Thoracic aorta (tissue), 2 donors: ENCODE results near the gene GCK. TPM values are rescaled to one million over a fixed set of nuclear protein-coding genes. Genes with fewer than 3 reads are reported as not detected.

Experiments used
- ATAC-seq: fragments of 150-250 bp; one replicate; pipeline ENCODE4 v1.8.0; 2017; ENCODE audit warnings: low read depth; ENCODE audit not compliant: insufficient number of reproducible peaks, low FRiP score
- DNase-seq: peaks from one replicate; pipeline ENCODE4 v3.0.0-alpha.2; 2020; ENCODE audit warnings: low spot score
- H3K27ac ChIP-seq, 2 donors: fragments of 200-600 bp; sonication (generic); 1 replicate in 1 of 2; 2 replicates in 1 of 2; pipeline ENCODE4 v1.5.1; 2016; ENCODE audit warnings: mild to moderate bottlenecking in 2 of 2, moderate library complexity in 2 of 2
- H3K27me3 ChIP-seq: fragments of 200-600 bp; sonication (generic); replicated peaks from 2 replicates; pipeline ENCODE4 v1.6.0; 2016; ENCODE audit warnings: mild to moderate bottlenecking; ENCODE audit not compliant: insufficient read depth
- H3K36me3 ChIP-seq: fragments of 200-600 bp; sonication (generic); one replicate; pipeline ENCODE4 v1.5.1; 2016
- H3K4me1 ChIP-seq, 2 donors: fragments of 200-600 bp; sonication (generic); 1 replicate in 1 of 2; 2 replicates in 1 of 2; pipeline versions ENCODE4 v1.5.1 to v1.6.0; 2016; ENCODE audit warnings: low read depth in 2 of 2, mild to moderate bottlenecking in 1 of 2; ENCODE audit not compliant: control insufficient read depth in 1 of 2
- H3K4me3 ChIP-seq: fragments of 200-600 bp; sonication (generic); 2 replicates; pipeline ENCODE4 v1.5.1; 2016; ENCODE audit warnings: mild to moderate bottlenecking
- H3K9me3 ChIP-seq: fragments of 200-600 bp; sonication (generic); 2 replicates; pipeline ENCODE4 v1.5.1; 2016
- CTCF ChIP-seq: fragments of 200-600 bp; sonication (generic); IDR thresholded peaks from one replicate; pipeline ENCODE4 v1.5.1; 2019; ENCODE audit warnings: antibody characterized with exemption
- total RNA-seq, 2 donors: library from RNA; depleted of rRNA; stranded (reverse); fragments of >200 nt; gene quantifications; one replicate each; pipeline versions ENCODE4 v1.1.0 to v1.2.3, GENCODE V29; 2016

GCK gene
- total RNA-seq, 2 donors from 2014 or later, result 1.6 to 2.3 TPM

DNA sequence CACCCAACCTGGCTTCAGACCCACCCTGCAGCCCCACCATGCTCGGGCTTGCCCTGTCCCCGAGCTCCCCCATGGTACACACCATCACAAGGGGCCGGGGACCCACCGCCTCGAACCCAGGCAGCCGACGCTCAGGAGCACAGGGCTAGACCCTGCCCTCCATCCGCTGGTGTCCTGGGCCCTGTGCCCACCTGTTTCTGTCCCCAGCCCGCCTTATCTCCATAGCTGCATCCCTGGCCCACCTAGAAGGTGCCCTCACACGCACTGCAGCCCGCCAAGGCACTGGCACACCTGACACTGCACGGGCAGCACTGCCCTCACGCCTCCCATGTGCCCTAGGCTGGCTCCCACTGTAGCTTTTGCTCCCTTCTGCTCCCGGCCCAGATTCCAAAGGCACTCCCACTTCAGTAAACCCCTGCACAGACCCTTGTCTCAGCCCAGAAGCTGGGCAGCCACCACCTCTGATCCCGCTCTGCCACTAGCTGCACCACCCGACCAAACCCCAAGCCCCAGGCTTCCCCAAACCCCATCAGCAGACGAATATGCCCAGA lies 28.7 kb upstream of the GCK start:
- TF ChIP-seq CTCF, result no peak
- Histone ChIP-seq H3K27me3 (no peaks in the 10 kb centered on the region), H3K4me1 (no peaks in the 10 kb centered on the region), H3K36me3 (peaks cover 5% of the 10 kb centered on the region), H3K9me3 (no peaks in the 10 kb centered on the region), H3K27ac (no peak overlapping the region), H3K4me3 (no peak overlapping the region)
- DNase-seq (no peak), ATAC-seq (no peak)

DNA sequence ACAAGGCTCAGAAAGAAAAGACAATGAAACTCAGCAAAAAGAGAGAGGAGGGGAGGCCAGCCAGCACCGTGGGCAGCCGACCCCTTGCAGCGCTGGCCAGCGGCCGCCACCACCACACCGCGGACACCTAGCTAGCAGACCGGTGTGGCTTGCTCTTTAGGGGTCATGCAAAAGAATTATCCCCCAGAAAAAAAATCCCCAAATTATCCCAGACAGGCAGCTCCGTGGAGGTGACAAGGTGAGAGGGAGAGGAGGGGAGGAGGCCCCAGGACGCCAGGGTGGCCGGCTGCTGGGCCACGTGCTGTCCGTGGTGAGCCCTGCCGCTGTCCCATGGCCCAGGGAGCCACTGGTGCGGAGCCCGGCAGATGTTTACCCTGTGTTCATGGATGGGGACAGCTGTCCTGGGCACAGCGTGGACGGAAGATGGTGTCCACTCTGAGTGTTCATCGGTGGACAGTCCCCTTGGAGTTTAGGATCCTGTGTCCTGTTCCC lies 28.0 kb upstream of the GCK start:
- H3K4me1 ChIP-seq, result no peaks in the 10 kb centered on the region
- H3K27ac ChIP-seq, result no peak overlapping the region
- DNase-seq, result no peak
- H3K27me3 ChIP-seq, result no peaks in the 10 kb centered on the region
- H3K36me3 ChIP-seq, result peaks cover 6% of the 10 kb centered on the region
- H3K4me3 ChIP-seq, result no peak overlapping the region
- TF ChIP-seq CTCF, result no peak
- ATAC-seq, result no peak
- H3K9me3 ChIP-seq, result no peaks in the 10 kb centered on the region

- peaks cover 10% of the 10 kb centered on the region for H3K36me3 ChIP-seq
- ATAC-seq (no peak), DNase-seq (no peak)
- TF ChIP-seq CTCF, result no peak
- H3K9me3 ChIP-seq, result no peaks in the 10 kb centered on the region
- H3K27ac ChIP-seq, result no peak overlapping the region
- H3K4me1 ChIP-seq, result no peaks in the 10 kb centered on the region
- no peak overlapping the region for H3K4me3 ChIP-seq
- H3K27me3 ChIP-seq, result no peaks in the 10 kb centered on the region
Observed at GRCh38 chr7:44216521-44217222, 27.4 kb upstream of the GCK start.

DNA sequence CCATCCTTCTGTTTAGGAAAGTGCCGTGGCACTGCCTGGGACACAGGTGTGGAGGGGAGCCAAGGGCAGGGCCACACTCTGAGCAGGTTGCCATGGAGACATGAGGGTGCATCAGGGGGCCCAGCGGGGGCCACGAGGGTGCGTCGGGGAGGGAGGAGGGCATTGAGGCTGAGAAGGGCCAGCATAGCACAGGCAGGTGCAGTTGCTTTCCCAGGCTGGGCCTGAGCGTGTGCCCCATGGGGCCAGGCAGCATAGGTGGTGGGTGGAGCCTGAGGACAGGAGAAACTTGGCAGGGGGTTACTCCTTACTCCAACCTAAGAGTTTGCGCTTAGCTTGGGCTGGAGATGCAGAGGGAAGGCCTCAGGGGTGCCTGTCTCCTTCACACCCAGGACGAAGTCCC lies 26.8 kb upstream of the GCK start:
- H3K9me3 ChIP-seq, result no peaks in the 10 kb centered on the region
- H3K4me1 ChIP-seq, result no peaks in the 10 kb centered on the region
- no peak overlapping the region for H3K27ac ChIP-seq
- no peaks in the 10 kb centered on the region for H3K27me3 ChIP-seq
- no peak for ATAC-seq
- no peak for TF ChIP-seq CTCF
- DNase-seq, result no peak
- peaks cover 17% of the 10 kb centered on the region for H3K36me3 ChIP-seq
- H3K4me3 ChIP-seq, result no peak overlapping the region

GRCh38 chr7:44215531-44215930 lies 26.3 kb upstream of the GCK start:
- Histone ChIP-seq H3K9me3 (no peaks in the 10 kb centered on the region), H3K4me1 (no peaks in the 10 kb centered on the region), H3K4me3 (no peak overlapping the region), H3K36me3 (peaks cover 22% of the 10 kb centered on the region), H3K27me3 (no peaks in the 10 kb centered on the region), H3K27ac (no peak overlapping the region)
- no peak for TF ChIP-seq CTCF
- DNase-seq (no peak), ATAC-seq (no peak)
